HG02610 (cell line): Measurements from ENCODE around the gene GUCA2A.

Source experiments
- ATAC-seq: cut with Tn5 transposase; IDR thresholded peaks from one replicate; pipeline ENCODE4 v1.9.1; 2021; ENCODE audit warnings: mild to moderate bottlenecking, moderate library complexity; ENCODE audit not compliant: unreplicated experiment

Gene GUCA2A

GRCh38 chr1:42133809-42134526, 30.6 kb downstream of the GUCA2A start:
- ATAC-seq = no peak

GRCh38 chr1:42133390-42133789, 31.2 kb downstream of the GUCA2A start:
- ATAC-seq = no peak

GRCh38 chr1:42130061-42130660, 34.4 kb downstream of the GUCA2A start:
- no peak for ATAC-seq

- ATAC-seq = no peak
These were observed 35.6 kb downstream of the GUCA2A start for GRCh38 chr1:42128964-42129363.

GRCh38 chr1:42128499-42128898, 36.0 kb downstream of the GUCA2A start:
- no peak for ATAC-seq

- ATAC-seq = no peak
These were observed 36.8 kb downstream of the GUCA2A start for GRCh38 chr1:42127767-42128166.

- no peak for ATAC-seq
These were observed 39.0 kb downstream of the GUCA2A start for GRCh38 chr1:42125552-42125951.

GRCh38 chr1:42122408-42122807, 42.1 kb downstream of the GUCA2A start:
- no peak for ATAC-seq

GRCh38 chr1:42118125-42118524, 46.4 kb downstream of the GUCA2A start:
- ATAC-seq = no peak

- no peak for ATAC-seq
These were observed 47.3 kb downstream of the GUCA2A start for GRCh38 chr1:42117214-42117613.

GRCh38 chr1:42114229-42114628, 50.3 kb downstream of the GUCA2A start:
- ATAC-seq = no peak
